Body of pancreas (tissue), 4 donors: ENCODE data around the gene NDST3.

ENCODE experiments used
- CTCF ChIP-seq, 7 experiments: fragments of 450-650 bp in 4 of 7; fragments of 200-600 bp in 3 of 7; sonication (generic) in 3 of 7; IDR thresholded peaks; one replicate each; pipeline ENCODE4 v1.5.1; 2016 to 2019; ENCODE audit warnings: antibody characterized with exemption in 7 of 7
- POLR2A ChIP-seq, 3 donors: fragments of 450-650 bp; IDR thresholded peaks; one replicate each; pipeline ENCODE4 v1.6.1; 2016; ENCODE audit warnings: antibody characterized with exemption in 3 of 3, mild to moderate bottlenecking in 2 of 3

- TF ChIP-seq CTCF (IDR thresholded peaks at IDR 0.05): no peak
- no peak for TF ChIP-seq POLR2A (IDR thresholded peaks at IDR 0.05)
Measured at GRCh38 chr4:117996891-117997290, 37.4 kb upstream of the NDST3 start.
